Measurements from ENCODE around the gene SERINC5. TPM values are rescaled to one million over a fixed set of nuclear protein-coding genes. Genes with fewer than 3 reads are reported as not detected.
"Not testable (repeated sequence)": the region's sequence is repeated elsewhere in the genome, so short reads cannot be mapped to it uniquely, and the experiment has no call there.

SERINC5 gene
- polyA plus RNA-seq (2012; ENCODE audit: insufficient read depth, insufficient read length) = 50.4 TPM

- peak; percentile 76 for DNase-seq (ENCODE audit: low read depth, low spot score)
- peak within 1 kb of the TSS; percentile 98 for H3K4me3 ChIP-seq (ENCODE audit: low read length)
Observed at GRCh38 chr5:80255811-80256712, at the start of gene SERINC5. Gene SERINC5, minus strand, starts transcription at chr5:80256048. Its CDS starts 126 bp downstream, at chr5:80255922.

GRCh38 chr5:80302636-80303035, 46.8 kb upstream of the SERINC5 start:
- no peak overlapping the region for H3K4me3 ChIP-seq (ENCODE audit: low read length)
- DNase-seq (ENCODE audit: low read depth, low spot score) = no peak

- not testable (repeated sequence) for DNase-seq (ENCODE audit: low read depth, low spot score); H3K4me3 ChIP-seq (ENCODE audit: low read length)
Observed at GRCh38 chr5:80301342-80301741, 45.5 kb upstream of the SERINC5 start.

GRCh38 chr5:80300796-80301195, 44.9 kb upstream of the SERINC5 start:
- H3K4me3 ChIP-seq (ENCODE audit: low read length); DNase-seq (ENCODE audit: low read depth, low spot score): not testable (repeated sequence)

- no peak for DNase-seq (ENCODE audit: low read depth, low spot score)
- no peak overlapping the region for H3K4me3 ChIP-seq (ENCODE audit: low read length)
Observed at GRCh38 chr5:80300125-80300524, 44.3 kb upstream of the SERINC5 start.

GRCh38 chr5:80299601-80300000, 43.8 kb upstream of the SERINC5 start:
- no peak overlapping the region for H3K4me3 ChIP-seq (ENCODE audit: low read length)
- DNase-seq (ENCODE audit: low read depth, low spot score) = no peak

GRCh38 chr5:80296121-80296520, 40.3 kb upstream of the SERINC5 start:
- H3K4me3 ChIP-seq (ENCODE audit: low read length) = no peak overlapping the region
- no peak for DNase-seq (ENCODE audit: low read depth, low spot score)

GRCh38 chr5:80291761-80292160, 35.9 kb upstream of the SERINC5 start:
- no peak for DNase-seq (ENCODE audit: low read depth, low spot score)
- H3K4me3 ChIP-seq (ENCODE audit: low read length) = no peak overlapping the region

- no peak overlapping the region for H3K4me3 ChIP-seq (ENCODE audit: low read length)
- no peak for DNase-seq (ENCODE audit: low read depth, low spot score)
Observed at GRCh38 chr5:80289320-80289719, 33.5 kb upstream of the SERINC5 start.

- H3K4me3 ChIP-seq (ENCODE audit: low read length) = no peak overlapping the region
- DNase-seq (ENCODE audit: low read depth, low spot score) = no peak
Observed at GRCh38 chr5:80288177-80288576, 32.3 kb upstream of the SERINC5 start.

GRCh38 chr5:80284720-80285119, 28.9 kb upstream of the SERINC5 start:
- DNase-seq (ENCODE audit: low read depth, low spot score) = peak; percentile 58
- H3K4me3 ChIP-seq (ENCODE audit: low read length) = no peak overlapping the region

GRCh38 chr5:80283360-80283759, 27.5 kb upstream of the SERINC5 start:
- DNase-seq (ENCODE audit: low read depth, low spot score) = no peak
- no peak overlapping the region for H3K4me3 ChIP-seq (ENCODE audit: low read length)

GRCh38 chr5:80282054-80282453, 26.2 kb upstream of the SERINC5 start:
- no peak for DNase-seq (ENCODE audit: low read depth, low spot score)
- no peak overlapping the region for H3K4me3 ChIP-seq (ENCODE audit: low read length)

GRCh38 chr5:80277191-80277590, 21.3 kb upstream of the SERINC5 start:
- no peak for DNase-seq (ENCODE audit: low read depth, low spot score)
- H3K4me3 ChIP-seq (ENCODE audit: low read length) = no peak overlapping the region

- DNase-seq (ENCODE audit: low read depth, low spot score) = no peak
- H3K4me3 ChIP-seq (ENCODE audit: low read length) = no peak overlapping the region
Observed at GRCh38 chr5:80276186-80276585, 20.3 kb upstream of the SERINC5 start.

GRCh38 chr5:80275347-80275746, 19.5 kb upstream of the SERINC5 start:
- DNase-seq (ENCODE audit: low read depth, low spot score) = peak; percentile 79
- no peak overlapping the region for H3K4me3 ChIP-seq (ENCODE audit: low read length)

- H3K4me3 ChIP-seq (ENCODE audit: low read length); DNase-seq (ENCODE audit: low read depth, low spot score): not testable (repeated sequence)
Observed at GRCh38 chr5:80270543-80270942, 14.7 kb upstream of the SERINC5 start.

- no peak overlapping the region for H3K4me3 ChIP-seq (ENCODE audit: low read length)
- DNase-seq (ENCODE audit: low read depth, low spot score) = peak; percentile 55
Observed at GRCh38 chr5:80269991-80270438, 14.2 kb upstream of the SERINC5 start.

GRCh38 chr5:80268916-80269315, 13.1 kb upstream of the SERINC5 start:
- DNase-seq (ENCODE audit: low read depth, low spot score) = peak; percentile 57
- H3K4me3 ChIP-seq (ENCODE audit: low read length) = peak overlapping the region; percentile 23

- DNase-seq (ENCODE audit: low read depth, low spot score) = no peak
- H3K4me3 ChIP-seq (ENCODE audit: low read length) = no peak overlapping the region
Observed at GRCh38 chr5:80266566-80266965, 10.7 kb upstream of the SERINC5 start.

GRCh38 chr5:80260461-80260860, 4.6 kb upstream of the SERINC5 start:
- DNase-seq (ENCODE audit: low read depth, low spot score) = no peak
- H3K4me3 ChIP-seq (ENCODE audit: low read length) = no peak overlapping the region

All from Jurkat, Clone E6-1 (cell line).